Right lobe of liver (tissue), 6 donors: ENCODE measurements around the gene ZBTB16. TPM values are rescaled to one million over a fixed set of nuclear protein-coding genes. Genes with fewer than 3 reads are reported as not detected.

Experiments
- ATAC-seq, 4 donors: fragments of 200-7000 bp; cut with Tn5 transposase; one replicate each; pipeline ENCODE4 v1.9.1; 2020; ENCODE audit warnings: mild to moderate bottlenecking in 4 of 4, moderate library complexity in 4 of 4
- DNase-seq, 3 donors: peaks; one replicate each; pipeline ENCODE4 v3.0.0-alpha.2; 2020
- H3K27ac ChIP-seq, 3 donors: fragments of 200-600 bp; one replicate each; pipeline ENCODE4 v1.8.0; 2022
- H3K27me3 ChIP-seq, 2 donors: fragments of 200-600 bp; one replicate each; pipeline ENCODE4 v1.8.0; 2022
- H3K36me3 ChIP-seq, 4 donors: fragments of 200-600 bp; sonication (generic) in 1 of 4; one replicate each; pipeline versions ENCODE4 v1.5.1 to v1.8.0; 2017 to 2022; ENCODE audit warnings: control low read depth in 1 of 4
- H3K4me1 ChIP-seq, 4 donors: fragments of 200-600 bp; sonication (generic) in 1 of 4; one replicate each; pipeline versions ENCODE4 v1.5.1 to v1.8.0; 2017 to 2022; ENCODE audit warnings: control low read depth in 1 of 4
- H3K4me3 ChIP-seq, 3 donors: fragments of 200-600 bp; one replicate each; pipeline ENCODE4 v1.8.0; 2022
- H3K9me3 ChIP-seq, 4 donors: fragments of 200-600 bp; sonication (generic) in 1 of 4; one replicate each; pipeline versions ENCODE4 v1.5.1 to v1.8.0; 2017 to 2022; ENCODE audit warnings: control low read depth in 1 of 4
- CTCF ChIP-seq, 4 donors: fragments of 200-600 bp in 3 of 4; fragments of 450-650 bp in 1 of 4; IDR thresholded peaks; one replicate each; pipeline versions ENCODE4 v1.5.1 to v1.8.0; 2016 to 2022; ENCODE audit warnings: antibody characterized with exemption in 4 of 4, mild to moderate bottlenecking in 2 of 4
- POLR2A ChIP-seq: fragments of 450-650 bp; IDR thresholded peaks from one replicate; pipeline ENCODE4 v1.6.1; 2017; ENCODE audit warnings: antibody characterized with exemption, mild to moderate bottlenecking
- WGBS: methylation state at CpG from one replicate; pipeline ENCODE4 v1.1.6; 2018; ENCODE audit warnings: low coverage, low lambda C conversion rate; ENCODE audit not compliant: insufficient coverage; ENCODE audit errors: missing lambda C conversion rate; 5-methylcytosine and 5-hydroxymethylcytosine counted together
- intact Hi-C, 2 donors: fragments of 100-400 bp; cut with DNase I; formaldehyde crosslinking; loops; one replicate each; pipeline versions ENCODE4 v1.11.2 to v1.14.1; 2022
- total RNA-seq, 6 experiments: library from RNA; depleted of rRNA in 2 of 6; stranded (reverse); fragments of >200 nt in 2 of 6; fragmentation: NEBNext Ultra II Directional in 3 of 6; extraction: Animal tissue kit (Norgen Biotek cat#: 25700) in 3 of 6; gene quantifications; one replicate each; pipeline versions ENCODE4 v1.1.0 to v1.2.4, GENCODE V29; 2016 to 2023
- donor health status: DM: no; HTN: yes; CAD: no.
- donor health status: DM: no; HTN: no; CAD: no.
- donor health status: DM: no; HTN: no; CAD: no.
- donor health status: DM: no; HTN: yes; CAD: no.
- donor health status: DM: no; HTN: yes; CAD: no.

The ZBTB16 gene
- total RNA-seq, 6 experiments from 2014 or later = 13.1 to 205 (median 52.2) TPM

- peaks cover 0 to 39% (median 12%) of the 10 kb centered on the region in 4 donors for H3K4me1 ChIP-seq
- no peaks in the 10 kb centered on the region for H3K36me3 ChIP-seq
- WGBS = 76% methylated on average over 2 of the region's 2 CpGs
- H3K4me3 ChIP-seq = no peak overlapping the region
- TF ChIP-seq POLR2A = no peak
- TF ChIP-seq CTCF (IDR thresholded peaks at IDR 0.05) = no peak
- DNase-seq (no peak), ATAC-seq (no peak)
- H3K27me3 ChIP-seq = no peaks in the 10 kb centered on the region
- H3K27ac ChIP-seq = no peak overlapping the region
- H3K9me3 ChIP-seq = no peaks in the 10 kb centered on the region
- intact Hi-C loops = loop anchor here in 1 of 2 donors (10.0 kb wide), 1 partner anchor 245 kb away; no protein-coding TSS in a partner anchor
Measured at GRCh38 chr11:114269498-114269897, 210.0 kb downstream of the ZBTB16 start.

- Histone ChIP-seq H3K4me1 (peaks cover 0 to 39% (median 9%) of the 10 kb centered on the region in 4 donors), H3K4me3 (no peak overlapping the region), H3K27me3 (no peaks in the 10 kb centered on the region), H3K27ac (peak overlapping the region in 1 of 3 donors; percentile 13), H3K36me3 (no peaks in the 10 kb centered on the region), H3K9me3 (no peaks in the 10 kb centered on the region)
- 41% methylated on average over 5 of the region's 5 CpGs for WGBS
- TF ChIP-seq POLR2A (no peak), CTCF (IDR thresholded peaks at IDR 0.05) (no peak)
- ATAC-seq = peak; percentile 19 to 55 (median 36)
- DNase-seq = no peak
- intact Hi-C loops = no loop called here
Measured at GRCh38 chr11:114270531-114271270, 211.2 kb downstream of the ZBTB16 start.

- 48% methylated on average over 2 of the region's 2 CpGs for WGBS
- Histone ChIP-seq H3K4me1 (peaks cover 0 to 33% (median 6%) of the 10 kb centered on the region in 4 donors), H3K27me3 (no peaks in the 10 kb centered on the region), H3K27ac (no peak overlapping the region), H3K4me3 (no peak overlapping the region), H3K36me3 (no peaks in the 10 kb centered on the region), H3K9me3 (no peaks in the 10 kb centered on the region)
- intact Hi-C loops = no loop called here
- ATAC-seq = no peak
- no peak for DNase-seq
- no peak for TF ChIP-seq POLR2A
- TF ChIP-seq CTCF (IDR thresholded peaks at IDR 0.05) = no peak
Measured at GRCh38 chr11:114271316-114271715, 211.8 kb downstream of the ZBTB16 start.

- Histone ChIP-seq H3K27me3 (no peaks in the 10 kb centered on the region), H3K27ac (no peak overlapping the region), H3K9me3 (no peaks in the 10 kb centered on the region), H3K4me3 (no peak overlapping the region), H3K36me3 (no peaks in the 10 kb centered on the region), H3K4me1 (peaks cover 0 to 28% (median 9%) of the 10 kb centered on the region in 4 donors)
- DNase-seq (no peak), ATAC-seq (no peak)
- intact Hi-C loops = no loop called here
- TF ChIP-seq CTCF (IDR thresholded peaks at IDR 0.05) (no peak), POLR2A (no peak)
- 58% methylated on average over 3 of the region's 4 CpGs for WGBS
Measured at GRCh38 chr11:114272311-114272710, 212.8 kb downstream of the ZBTB16 start.
